Upper lobe of right lung (tissue), 1 donor: ENCODE measurements around the gene OR5AK2. TPM values are rescaled to one million over a fixed set of nuclear protein-coding genes. Genes with fewer than 3 reads are reported as not detected.

Experiments
- ATAC-seq: fragments of 200-7000 bp; cut with Tn5 transposase; one replicate; pipeline ENCODE4 v1.9.1; 2020; ENCODE audit warnings: mild to moderate bottlenecking, moderate library complexity
- DNase-seq: peaks from one replicate; pipeline ENCODE4 v3.0.0-alpha.2; 2020
- H3K27ac ChIP-seq: fragments of 200-600 bp; one replicate; pipeline ENCODE4 v1.8.0; 2022
- H3K27me3 ChIP-seq: fragments of 200-600 bp; one replicate; pipeline ENCODE4 v1.8.0; 2022; ENCODE audit warnings: mild to moderate bottlenecking
- H3K36me3 ChIP-seq: fragments of 200-600 bp; one replicate; pipeline ENCODE4 v1.8.0; 2022
- H3K4me1 ChIP-seq: fragments of 200-600 bp; one replicate; pipeline ENCODE4 v1.8.0; 2022
- H3K4me3 ChIP-seq: fragments of 200-600 bp; one replicate; pipeline ENCODE4 v1.8.0; 2022; ENCODE audit warnings: mild to moderate bottlenecking
- H3K9me3 ChIP-seq: fragments of 200-600 bp; one replicate; pipeline ENCODE4 v1.8.0; 2022
- CTCF ChIP-seq: fragments of 200-600 bp; IDR thresholded peaks from one replicate; pipeline ENCODE4 v1.8.0; 2022; ENCODE audit warnings: antibody characterized with exemption
- intact Hi-C: fragments of 100-400 bp; cut with DNase I; formaldehyde crosslinking; loops from one replicate; pipeline ENCODE4 v1.11.0; 2022
- total RNA-seq: library from RNA; stranded (reverse); fragmentation: NEBNext Ultra II Directional; extraction: Animal tissue kit (Norgen Biotek cat#: 25700); gene quantifications from one replicate; pipeline ENCODE4 v1.2.1, GENCODE V29; 2021
- donor health status: DM: no; HTN: yes; CAD: no; lungs with severe emphysema.

The OR5AK2 gene
- total RNA-seq, 1 donor from 2014 or later: not detected

GRCh38 chr11:56967726-56968125 is 21.0 kb upstream of the OR5AK2 start:
- no peaks in the 10 kb centered on the region for H3K27me3 ChIP-seq
- DNase-seq: no peak
- H3K9me3 ChIP-seq: no peaks in the 10 kb centered on the region
- no peak overlapping the region for H3K4me3 ChIP-seq
- H3K4me1 ChIP-seq: no peaks in the 10 kb centered on the region
- intact Hi-C loops: no loop called here
- ATAC-seq: no peak
- no peak for TF ChIP-seq CTCF
- no peaks in the 10 kb centered on the region for H3K36me3 ChIP-seq
- H3K27ac ChIP-seq: no peak overlapping the region

DNA sequence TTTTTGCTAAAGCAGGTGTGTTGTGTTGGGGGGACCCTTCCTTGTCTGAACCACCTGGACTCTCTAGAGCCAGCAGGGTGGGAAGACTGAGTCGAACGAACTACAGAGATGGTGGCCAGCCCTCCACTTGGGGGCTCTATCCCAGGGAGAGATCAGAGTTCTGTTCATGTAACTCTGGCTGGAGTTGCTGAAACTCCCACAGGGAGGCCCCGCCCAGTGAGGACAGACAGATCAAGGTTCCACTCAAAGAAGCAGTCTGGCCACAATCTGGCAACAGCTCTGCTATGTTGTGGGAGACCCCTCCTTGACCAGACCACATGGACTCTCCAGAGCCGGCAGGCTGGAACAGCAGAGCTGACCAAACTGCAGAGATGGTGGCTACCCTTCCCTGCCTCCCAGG is 20.2 kb upstream of the OR5AK2 start:
- H3K27ac ChIP-seq: no peak overlapping the region
- DNase-seq (no peak), ATAC-seq (no peak)
- H3K9me3 ChIP-seq: no peaks in the 10 kb centered on the region
- no peaks in the 10 kb centered on the region for H3K36me3 ChIP-seq
- H3K4me3 ChIP-seq: no peak overlapping the region
- H3K4me1 ChIP-seq: no peaks in the 10 kb centered on the region
- no peaks in the 10 kb centered on the region for H3K27me3 ChIP-seq
- TF ChIP-seq CTCF: no peak
- intact Hi-C loops: no loop called here

- no peak for TF ChIP-seq CTCF
- no peak overlapping the region for H3K27ac ChIP-seq
- intact Hi-C loops: no loop called here
- no peak for ATAC-seq
- H3K36me3 ChIP-seq: no peaks in the 10 kb centered on the region
- DNase-seq: no peak
- H3K27me3 ChIP-seq: no peaks in the 10 kb centered on the region
- H3K4me3 ChIP-seq: no peak overlapping the region
- H3K4me1 ChIP-seq: no peaks in the 10 kb centered on the region
- H3K9me3 ChIP-seq: no peaks in the 10 kb centered on the region
Measured at GRCh38 chr11:56977314-56977713, 11.4 kb upstream of the OR5AK2 start.

DNA sequence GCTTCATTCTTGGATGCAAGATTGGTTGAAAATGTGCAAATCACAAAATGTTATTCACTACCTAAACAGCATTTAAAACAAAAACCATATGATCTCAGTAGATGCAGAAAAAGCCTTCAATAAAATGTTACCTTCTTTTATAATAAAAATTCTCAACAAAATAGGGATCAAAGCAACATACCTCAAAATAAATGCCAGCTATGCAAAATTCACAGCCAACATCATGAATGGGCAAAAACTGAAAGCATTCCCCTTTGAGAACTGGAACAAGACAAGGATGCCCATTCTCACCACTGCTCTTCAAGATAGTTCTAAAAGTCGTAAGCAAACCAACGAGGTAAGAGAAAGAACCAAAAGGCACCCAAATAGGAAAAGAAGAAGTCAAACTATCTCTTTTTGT is 2.0 kb downstream of the OR5AK2 start:
- TF ChIP-seq CTCF: no peak
- DNase-seq (no peak), ATAC-seq (no peak)
- Histone ChIP-seq H3K4me3 (no peak overlapping the region), H3K4me1 (no peaks in the 10 kb centered on the region), H3K9me3 (no peaks in the 10 kb centered on the region), H3K27me3 (no peaks in the 10 kb centered on the region), H3K27ac (no peak overlapping the region), H3K36me3 (no peaks in the 10 kb centered on the region)
- intact Hi-C loops: no loop called here

DNA sequence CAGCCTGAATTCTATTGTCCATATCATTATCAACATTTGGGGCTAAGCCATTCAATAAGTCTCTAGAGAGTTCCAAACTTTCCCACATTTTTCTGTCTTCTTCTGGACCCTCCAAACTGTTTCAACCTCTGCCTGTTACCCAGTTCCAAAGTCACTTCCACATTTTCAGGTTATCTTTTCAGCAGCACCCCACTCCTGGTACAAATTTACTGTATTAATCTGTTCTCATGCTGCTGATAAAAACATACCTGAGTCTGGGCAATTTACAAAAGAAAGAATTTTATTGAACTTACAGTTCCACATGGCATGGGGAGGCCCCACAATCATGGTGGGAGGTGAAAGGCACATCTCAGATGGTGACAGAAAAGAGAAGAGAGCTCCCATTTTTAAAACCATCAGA is 5.8 kb downstream of the OR5AK2 start:
- H3K4me3 ChIP-seq: no peak overlapping the region
- intact Hi-C loops: no loop called here
- no peaks in the 10 kb centered on the region for H3K4me1 ChIP-seq
- H3K36me3 ChIP-seq: no peaks in the 10 kb centered on the region
- no peak overlapping the region for H3K27ac ChIP-seq
- no peaks in the 10 kb centered on the region for H3K27me3 ChIP-seq
- ATAC-seq (no peak), DNase-seq (no peak)
- H3K9me3 ChIP-seq: no peaks in the 10 kb centered on the region
- no peak for TF ChIP-seq CTCF

- Histone ChIP-seq H3K27me3 (no peaks in the 10 kb centered on the region), H3K4me1 (no peaks in the 10 kb centered on the region), H3K27ac (no peak overlapping the region), H3K36me3 (no peaks in the 10 kb centered on the region), H3K4me3 (no peak overlapping the region), H3K9me3 (peaks cover 7% of the 10 kb centered on the region)
- DNase-seq (no peak), ATAC-seq (no peak)
- intact Hi-C loops: no loop called here
- TF ChIP-seq CTCF: no peak
Measured at GRCh38 chr11:57001674-57002401, 13.1 kb downstream of the OR5AK2 start.
